SW480 (cell line): ENCODE results near the gene PABPN1L.

Experiments
- DNase-seq: peaks from one replicate; pipeline ENCODE4 v3.0.0-alpha.2; 2016; ENCODE audit warnings: low spot score

The PABPN1L gene

DNA sequence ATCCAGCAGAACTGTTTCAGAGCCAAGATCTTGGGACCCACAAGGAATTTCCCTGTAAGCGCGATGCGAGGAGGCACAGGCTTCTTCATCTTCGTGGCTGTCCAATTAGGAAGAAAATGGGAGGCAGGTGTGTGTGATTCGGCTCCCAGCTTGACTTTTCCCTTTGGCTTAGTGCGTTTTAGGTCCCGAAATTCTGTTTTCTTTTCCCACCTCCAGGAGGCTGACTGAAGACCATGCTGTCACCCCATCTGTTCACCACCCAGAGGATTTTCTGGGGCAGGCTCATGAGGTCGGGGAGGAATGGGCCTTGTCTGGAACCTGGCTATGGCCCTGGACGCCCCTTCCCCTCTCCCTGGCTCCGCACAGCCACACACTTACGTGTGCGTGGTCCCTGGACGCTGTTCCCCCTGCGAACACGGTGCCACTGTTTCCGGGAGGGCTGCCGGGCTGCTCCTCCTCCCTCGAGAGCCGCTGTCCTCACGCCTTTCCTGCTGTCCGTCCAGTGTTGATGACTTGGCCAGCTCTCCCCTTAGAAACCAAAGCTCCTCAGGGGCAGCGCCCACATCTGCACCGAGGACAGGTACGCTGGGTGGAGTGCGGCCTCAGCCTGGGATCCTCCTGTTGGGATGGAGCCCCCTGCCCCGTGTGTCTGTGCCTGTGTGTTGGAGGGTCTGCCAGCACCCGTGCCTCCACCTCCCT lies 2.7 kb upstream of the PABPN1L start:
- no peak for DNase-seq

DNA sequence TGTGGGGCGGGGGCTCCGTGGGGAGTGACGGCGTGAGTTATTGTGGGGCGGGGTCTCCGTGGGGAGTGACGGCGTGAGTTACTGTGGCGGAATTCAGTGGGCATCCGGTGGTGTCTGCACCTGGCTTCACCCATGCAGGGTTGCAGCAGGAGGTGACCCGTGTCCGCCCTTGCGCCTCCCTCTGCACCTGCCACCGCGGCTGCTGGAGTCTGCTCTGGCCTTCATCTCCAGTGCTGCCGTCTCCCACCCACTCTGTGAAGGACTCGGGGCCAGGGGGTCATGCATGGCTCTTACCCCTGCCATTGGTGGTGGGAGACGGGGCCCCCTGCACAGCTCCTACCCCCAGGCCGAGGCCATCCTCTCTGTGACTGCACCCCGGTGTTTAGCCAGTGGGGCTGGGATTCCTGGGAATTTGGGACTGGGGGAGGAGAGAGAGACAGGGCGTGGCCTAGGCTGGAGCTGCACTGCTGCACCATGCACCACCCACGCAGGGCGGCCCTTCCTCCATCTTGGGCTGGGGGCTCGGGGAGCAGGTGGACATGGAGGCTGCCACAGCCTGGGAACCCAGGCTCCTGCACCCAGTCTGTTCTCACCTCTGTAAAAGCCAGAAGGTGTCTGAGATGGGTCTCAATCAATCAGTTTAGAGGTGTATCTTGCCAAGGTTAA lies 1.3 kb upstream of the PABPN1L start:
- no peak for DNase-seq

DNA sequence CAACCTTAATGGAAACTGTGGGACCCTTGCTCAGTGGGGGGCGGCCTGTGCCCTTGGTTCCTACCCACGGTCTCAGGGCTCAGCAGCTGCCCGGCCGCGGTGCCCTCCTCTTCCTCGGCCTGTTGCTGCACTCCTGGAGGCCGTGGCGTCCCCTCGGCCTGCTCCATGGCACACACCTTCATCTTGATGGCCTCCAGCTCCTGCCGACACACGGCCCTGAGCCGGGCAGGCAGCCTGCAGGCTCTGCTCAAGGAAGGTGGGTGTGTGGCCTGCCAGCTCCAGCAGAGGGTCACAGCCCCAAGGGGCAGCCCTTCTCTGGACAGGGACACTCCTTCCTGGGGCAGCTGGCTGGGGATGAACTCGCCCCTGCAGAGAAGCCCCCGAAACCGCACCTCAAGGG lies 718 bp downstream of the PABPN1L start:
- no peak for DNase-seq

DNA sequence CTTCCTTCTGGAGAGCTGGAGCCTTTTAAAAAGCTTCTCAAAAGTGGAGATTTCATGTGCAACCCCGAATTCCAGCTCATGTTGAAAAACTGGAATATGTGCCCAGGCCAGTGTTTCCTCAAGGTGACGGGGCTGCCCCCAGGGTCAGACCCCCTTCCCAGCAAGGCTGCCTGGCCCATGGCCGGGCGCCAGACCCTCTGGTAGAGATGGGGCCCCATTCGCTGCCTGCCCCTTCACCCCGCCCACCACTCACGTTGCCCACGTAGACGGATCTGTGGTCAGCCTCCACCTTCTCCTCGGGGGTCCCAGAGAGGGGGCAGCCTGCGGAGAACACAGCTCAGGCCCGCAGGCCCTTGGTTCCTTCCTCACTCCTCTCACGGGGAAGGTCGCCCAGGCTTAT lies 1.1 kb downstream of the PABPN1L start:
- DNase-seq = no peak

DNA sequence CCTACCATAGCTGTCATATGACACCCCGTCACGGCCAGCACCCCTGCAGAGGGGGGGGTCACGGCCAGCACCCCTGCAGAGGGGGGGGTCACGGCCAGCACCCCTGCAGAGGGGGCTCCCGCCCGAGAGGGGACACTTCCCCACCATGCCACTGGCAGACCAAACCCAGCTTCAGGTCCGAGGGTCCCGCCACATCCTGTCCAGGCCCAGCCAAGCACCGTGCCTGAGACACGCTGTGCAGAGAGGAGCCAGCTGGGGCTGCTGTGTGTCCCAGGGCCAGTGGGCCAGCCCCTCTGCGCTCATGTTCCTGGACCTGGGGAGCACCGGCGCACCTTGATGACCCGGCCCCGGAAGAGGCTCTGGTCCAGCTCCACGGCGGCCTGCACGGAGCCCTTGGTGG lies 1.9 kb downstream of the PABPN1L start:
- no peak for DNase-seq

DNA sequence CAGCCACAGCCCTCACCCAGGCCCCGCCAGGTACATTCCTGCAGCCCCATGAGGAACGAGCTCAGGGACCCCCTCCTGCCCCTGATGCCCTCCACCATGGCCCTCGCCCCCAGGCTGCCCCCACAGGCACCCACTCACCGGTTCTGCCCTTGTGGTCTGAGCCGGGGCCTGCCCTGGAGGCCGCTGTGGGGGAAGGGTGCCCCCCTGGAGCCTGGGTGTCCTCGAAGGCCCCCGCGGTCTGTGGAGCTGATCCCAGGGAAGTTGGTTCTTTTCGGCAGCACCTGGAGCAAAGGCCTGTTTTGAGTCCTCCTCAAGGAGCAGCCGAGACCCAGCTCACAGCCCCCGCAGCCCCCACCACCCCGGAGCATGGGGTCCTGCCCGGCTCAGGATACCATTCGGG lies 2.4 kb downstream of the PABPN1L start:
- DNase-seq = no peak

DNA sequence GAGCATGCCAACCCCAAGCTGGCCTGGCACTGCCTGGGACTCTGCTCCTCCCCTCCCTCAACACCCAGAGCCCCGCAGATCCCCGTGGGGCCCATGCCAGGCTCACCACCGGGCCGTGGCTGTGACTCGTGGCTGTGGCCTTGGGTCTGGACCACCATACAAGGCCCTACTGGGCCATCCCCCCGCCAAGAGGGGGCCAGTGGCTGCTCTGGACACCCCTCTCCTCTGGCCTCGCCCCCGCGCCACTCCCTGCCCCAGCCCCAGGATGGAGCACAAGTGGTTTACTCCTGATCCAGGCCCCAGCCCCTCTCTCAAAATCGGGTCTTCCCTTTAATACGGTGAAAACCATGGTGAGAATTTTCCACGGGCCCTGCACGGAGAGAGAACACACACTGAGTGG lies 3.0 kb downstream of the PABPN1L start:
- no peak for DNase-seq

DNA sequence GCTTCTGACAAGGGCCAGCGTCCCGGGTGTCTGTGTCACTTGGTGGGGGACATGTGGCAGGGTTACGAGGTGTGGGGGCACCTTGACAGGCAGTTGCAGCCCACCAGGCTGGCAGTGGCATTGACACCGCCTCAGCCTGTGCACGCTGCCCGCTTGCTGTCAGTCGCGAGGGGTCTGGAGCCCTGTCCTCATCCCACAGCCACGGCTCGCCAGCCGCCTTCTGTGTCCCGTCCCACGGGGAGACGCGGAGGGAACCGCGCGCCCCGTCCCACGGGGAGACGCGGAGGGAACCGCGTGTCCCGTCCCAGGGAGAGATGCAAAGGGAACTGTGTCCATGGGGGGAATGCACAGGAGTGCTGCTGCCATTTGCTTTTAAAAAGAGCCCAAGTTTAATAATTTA lies 3.5 kb downstream of the PABPN1L start:
- no peak for DNase-seq

DNA sequence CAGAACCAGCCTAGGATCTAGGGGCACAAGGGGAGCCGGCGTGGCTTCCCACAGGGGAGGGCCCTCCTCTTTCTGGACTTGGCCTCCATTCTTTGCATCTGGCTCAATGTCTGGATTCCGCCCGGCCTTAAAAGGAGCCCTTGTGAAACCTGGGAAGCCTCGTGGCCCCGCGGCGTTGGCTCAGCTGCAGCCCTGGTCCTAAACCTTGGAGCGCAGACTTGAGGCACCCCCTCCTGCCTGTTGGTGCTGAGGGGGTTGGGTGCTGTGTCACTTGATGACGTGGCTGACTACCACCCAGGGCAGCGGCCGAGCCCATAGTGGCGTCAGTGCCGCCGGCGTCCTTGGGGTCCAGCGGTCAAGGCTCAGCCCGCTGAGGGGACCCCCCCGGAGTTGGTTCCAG lies 5.1 kb downstream of the PABPN1L start:
- DNase-seq = no peak

DNA sequence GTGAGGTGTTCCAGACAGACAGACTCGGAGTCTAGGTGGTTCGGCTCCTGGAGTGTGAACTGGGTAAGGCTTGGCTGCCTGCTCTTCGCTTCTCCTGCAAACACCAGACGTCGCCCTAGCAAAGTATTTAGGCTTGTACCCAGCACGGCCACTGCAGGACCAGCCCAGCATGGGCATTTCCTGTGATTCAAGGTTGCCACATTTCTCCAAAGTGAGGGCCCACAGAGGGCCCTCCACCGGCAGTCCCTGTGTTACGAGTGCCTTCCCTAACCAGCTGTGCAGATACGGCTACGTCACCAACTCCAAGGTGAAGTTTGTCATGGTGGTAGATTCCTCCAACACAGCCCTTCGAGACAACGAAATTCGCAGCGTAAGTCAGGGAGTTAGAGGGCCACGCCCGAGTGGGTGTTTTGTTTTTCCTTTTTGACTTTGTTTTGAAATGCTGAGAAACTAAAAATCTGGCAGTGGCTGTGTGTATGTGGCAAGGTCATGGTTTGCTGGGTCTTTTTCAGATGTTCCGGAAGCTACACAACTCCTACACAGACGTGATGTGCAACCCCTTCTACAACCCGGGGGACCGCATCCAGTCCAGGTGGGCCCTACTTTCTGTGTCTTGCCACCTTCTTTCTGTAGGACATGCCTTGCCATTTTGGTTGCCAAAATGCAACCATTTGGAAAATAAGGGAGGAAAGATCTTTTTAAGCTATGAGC lies 6.9 kb downstream of the PABPN1L start:
- no peak for DNase-seq

DNA sequence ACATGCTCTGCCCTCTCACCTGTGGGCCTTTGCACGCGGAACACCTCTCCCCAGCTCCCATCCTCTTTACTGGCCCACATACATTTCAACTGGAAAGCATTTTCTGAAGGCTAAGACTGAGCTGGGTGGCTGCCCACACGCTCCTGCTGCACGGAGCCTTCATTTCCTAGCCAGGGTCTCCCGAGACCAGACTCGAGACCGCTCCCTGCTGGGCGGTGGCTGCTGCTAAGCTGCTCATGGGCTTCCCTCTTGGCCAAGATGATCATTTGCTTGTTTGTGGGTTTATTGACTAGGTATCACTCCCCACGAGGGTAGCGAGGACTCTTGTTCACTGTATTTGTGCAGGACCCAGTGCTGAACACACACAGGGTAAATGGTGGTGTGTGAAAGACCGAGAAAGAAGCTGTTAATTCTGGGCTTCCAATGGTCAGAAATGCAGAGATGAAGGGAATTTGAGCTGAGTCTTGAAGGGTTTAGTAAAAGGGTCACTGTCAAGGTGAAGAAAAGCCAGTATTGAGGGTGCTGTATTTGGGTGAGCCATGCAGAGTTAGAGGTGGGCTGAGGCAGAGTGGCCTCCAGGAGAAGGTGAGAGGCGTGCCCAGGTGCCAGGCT lies 8.6 kb downstream of the PABPN1L start:
- DNase-seq = peak; percentile 62

DNA sequence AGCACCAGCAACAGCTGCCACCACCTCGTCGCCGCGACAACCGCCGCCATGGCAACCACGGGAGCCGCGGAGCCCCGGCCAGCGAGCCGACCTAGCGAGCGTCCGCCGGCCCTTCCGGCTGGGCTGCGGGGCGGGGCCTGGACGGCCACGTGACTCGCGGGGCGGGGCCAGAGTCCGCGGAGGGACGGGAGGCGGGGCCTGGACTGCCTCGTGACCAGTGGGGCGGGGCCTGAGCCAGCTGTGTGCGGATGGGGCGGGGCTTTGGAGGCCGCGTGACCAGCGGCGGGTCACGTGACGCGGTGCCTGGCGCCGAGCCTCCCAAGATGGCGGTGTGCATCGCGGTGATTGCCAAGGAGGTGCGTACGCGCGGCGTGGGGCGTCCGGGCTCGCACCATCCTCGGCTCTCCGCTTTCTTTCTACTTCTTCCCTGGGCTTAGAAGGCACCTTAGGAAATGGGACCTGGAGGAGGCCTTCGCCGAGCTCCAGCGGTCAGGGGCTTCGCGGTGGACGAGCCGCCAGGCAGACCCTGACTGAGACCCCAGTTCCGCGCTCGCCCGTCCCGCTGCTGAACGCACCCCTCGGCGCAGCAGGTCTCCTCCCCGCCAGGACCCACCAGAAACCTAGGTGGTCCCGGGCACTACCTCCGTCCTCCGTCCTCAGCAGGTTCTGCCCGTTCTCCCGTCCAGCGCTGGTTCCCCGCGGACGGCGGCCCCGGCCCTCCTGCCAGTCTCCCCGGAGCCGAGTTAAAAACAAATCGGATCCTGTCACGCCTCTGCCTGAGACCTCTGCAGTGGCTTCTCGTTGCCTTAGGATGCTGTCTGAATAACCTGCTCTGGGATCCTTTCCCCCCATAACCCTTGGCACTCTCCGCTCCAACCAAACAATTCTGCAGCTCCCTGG lies 9.4 kb downstream of the PABPN1L start, which contains the start of the genes GALNS and TRAPPC2L:
Gene GALNS, minus strand, starts transcription at position 120 of the 900 bp plus-strand sequence. Its CDS starts 70 bp downstream, at position 50.
Gene TRAPPC2L, plus strand, starts transcription at position 300 of the 900 bp plus-strand sequence. Its CDS starts 24 bp downstream, at position 324.
- DNase-seq = peak; percentile 89

DNA sequence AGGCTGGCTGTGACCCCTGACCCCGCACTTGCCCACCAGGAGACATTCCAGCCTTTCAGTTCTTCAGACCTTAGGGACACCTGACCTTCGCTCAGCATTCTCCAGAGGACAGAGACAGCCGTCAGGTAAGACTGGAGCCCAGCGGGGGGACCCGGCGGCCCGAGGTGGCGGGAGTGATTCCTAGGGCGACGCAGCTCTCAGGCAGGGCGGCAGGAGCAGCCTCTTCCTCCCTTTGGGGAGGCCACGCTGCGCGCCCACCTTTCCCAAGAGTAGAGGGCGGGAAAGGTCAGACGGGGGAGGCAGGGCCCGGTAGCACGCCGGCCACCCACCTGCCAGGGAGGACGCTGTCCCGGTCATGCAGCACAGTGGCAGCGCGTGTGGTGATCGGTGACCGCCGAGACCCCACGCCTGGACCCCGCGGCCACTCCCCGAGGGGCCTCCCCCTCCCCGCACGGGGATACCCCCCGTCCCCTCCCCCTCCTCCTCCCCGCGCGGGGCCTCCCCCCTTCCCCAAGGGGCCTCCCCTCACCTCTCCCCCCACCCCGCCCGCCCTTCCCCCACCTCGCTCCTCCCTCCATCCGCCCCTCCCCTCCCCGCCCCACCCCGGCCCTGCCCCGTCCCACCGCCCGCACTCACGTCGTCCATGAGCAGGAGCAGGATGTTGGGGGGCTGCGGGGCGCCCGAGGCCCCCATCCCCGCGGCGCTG lies 10.2 kb downstream of the PABPN1L start:
- no peak for DNase-seq

DNA sequence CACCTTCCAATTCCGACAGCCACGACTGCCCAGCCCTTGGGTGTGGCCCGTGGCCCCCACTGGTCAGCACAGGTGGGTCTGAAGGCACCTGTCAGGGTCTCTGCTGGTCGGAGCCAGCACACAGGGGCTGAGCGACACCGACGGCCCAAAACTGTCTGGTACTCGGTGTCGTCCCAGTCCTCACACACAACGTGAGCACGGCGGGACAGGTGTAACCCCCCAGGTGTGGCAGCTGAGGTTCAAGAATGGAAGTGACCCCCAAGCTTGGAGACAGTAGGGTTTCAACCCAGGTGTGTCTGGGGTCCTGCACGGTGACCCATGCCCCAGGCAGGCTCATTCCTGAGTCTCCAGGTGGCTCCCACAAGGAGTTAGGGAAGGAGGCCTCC lies 10.7 kb downstream of the PABPN1L start:
- DNase-seq = no peak

DNA sequence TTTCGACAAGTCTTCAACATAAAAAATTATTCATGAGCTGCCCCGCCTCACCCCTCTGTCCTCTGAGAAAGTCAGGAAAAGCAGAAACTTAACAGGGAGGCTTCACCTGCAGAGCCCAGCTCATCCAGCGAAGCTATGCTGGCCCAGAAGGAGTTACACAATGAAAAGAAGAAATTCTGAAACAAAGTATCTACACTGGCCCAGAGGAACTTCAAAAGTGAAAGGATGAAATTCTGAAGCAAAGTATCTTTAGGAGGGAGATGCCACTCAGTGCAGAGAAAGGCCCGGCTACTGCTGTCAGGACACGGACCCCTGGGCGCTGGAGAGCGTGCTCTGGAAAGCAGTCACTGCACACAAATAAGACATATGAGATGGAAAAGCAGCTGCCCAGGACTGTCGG lies 11.3 kb downstream of the PABPN1L start:
- DNase-seq = no peak

DNA sequence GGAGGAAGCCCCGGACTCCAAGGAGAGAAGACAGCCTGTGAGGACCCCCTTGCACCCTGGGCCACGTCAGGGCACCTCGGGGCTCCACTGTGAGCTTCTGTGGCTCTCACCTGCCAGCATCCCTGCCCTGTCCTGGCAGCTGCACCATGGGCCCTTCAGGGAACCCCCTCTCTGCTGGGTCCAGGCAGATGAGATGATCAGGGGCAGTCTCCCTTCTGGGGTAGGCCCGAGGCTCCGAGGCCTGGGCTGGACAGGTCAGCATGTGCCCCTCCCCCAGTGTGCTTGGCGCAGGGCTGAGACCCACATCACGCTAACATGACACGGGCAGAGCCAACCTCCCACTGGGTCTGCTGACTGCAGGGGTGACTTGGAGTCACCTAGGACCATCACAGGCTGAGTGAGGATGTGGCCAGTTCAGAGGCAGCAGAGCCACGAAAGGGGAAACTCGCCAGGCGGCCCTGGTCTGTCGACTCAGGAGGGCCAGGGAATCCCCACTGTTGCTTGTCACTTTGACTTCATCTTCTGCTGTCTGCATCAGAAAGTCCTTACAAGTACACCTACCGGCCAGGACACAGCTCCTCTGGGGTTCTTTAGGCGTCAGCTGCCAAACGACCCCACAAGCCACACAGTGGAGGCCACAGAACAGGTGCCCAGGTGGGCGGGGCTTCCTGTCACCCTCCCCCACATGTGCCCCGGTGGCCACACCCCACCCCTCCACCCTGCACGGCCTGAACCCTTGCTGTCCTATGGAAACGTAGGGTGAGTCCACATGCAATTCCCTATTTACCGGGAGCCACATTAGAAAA lies 12.0 kb downstream of the PABPN1L start:
- DNase-seq = no peak

DNA sequence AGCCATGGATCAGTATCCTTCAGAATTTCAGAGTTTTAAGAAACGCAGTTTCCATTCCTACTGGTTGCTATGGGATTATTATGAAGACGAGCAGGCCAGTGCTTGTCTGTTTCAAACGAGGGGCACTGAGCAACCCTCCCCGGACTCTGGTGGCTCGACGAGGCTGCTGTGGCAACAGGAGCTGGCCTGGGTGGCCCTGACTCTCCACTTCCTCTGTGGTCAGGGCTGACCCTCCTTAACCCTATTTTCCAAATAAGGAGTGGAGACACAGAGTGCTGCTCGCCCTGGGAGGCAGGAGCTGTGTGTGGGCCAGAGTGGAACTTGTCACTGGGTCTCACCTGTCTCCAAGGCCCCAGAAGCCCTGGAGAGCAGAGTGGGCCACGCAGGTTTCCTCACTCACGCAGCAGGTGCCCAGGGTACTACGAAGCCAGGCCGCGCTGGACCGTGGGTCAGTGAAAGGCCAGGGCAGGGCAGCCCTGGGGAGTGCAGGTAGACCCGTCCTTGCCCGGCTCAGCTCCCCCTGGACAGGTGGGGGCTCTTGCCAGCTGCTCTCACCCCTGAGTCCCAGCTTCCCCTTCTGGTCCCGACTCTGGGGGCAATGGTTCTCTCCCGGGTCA lies 13.0 kb downstream of the PABPN1L start:
- no peak for DNase-seq

DNA sequence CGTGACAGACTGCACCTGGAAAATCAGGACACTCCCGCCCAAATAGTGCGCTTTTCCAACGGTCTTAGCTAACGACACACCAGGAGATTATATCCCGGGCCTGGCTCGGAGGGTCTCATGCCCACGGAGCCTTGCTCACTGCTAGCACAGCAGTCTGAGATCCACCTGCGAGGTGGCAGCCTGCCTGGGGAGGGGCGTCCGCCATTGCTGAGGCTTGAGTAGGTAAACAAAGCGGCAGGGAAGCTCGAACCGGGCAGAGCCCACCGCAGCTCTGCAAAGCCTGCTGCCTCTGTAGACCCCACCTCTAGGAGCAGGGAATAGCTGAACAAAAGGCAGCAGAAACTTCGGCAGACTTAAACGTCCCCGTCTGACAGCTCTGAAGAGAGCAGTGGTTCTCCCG lies 14.8 kb downstream of the PABPN1L start:
- DNase-seq = no peak

DNA sequence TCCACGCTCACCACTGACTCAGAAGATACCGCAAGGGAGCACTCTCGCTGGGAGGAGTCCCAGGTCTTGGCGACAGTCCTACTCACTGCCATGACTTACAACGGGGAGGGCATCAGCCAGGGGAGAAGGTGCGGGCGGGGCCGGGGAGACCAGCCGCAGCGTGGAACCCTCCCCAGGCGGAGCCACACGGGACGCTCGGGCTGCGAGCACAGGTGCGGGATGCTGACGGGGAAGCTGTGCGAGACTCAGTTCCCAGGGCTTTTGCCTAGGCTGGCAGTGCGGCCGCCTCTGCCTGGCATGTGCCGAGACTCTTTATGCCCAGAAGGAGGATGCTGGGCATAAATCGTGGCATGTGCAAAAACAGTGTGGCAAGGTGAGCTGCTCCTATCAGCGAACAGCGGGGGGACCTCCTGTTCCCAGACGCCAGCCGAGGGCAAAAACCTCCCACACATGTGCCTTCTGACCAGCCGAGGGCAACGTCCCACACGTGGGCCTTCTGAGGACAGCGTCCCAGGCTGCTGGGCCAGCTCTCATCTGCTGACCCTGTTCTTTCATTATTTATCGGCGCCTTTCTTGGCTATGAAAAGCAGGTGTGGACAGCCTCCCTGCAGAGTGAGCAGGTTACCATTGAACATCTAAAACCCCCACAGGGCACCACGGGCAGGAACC lies 15.8 kb downstream of the PABPN1L start:
- no peak for DNase-seq
